Activated CD4-positive, alpha-beta T cell treated with anti-CD3 and anti-CD28 coated beads for 24 hours (primary cell): ENCODE measurements around the gene ACE2.
"Not testable (repeated sequence)": the region's sequence is repeated elsewhere in the genome, so short reads cannot be mapped to it uniquely, and the experiment has no call there.

Experiments used
- DNase-seq, 2 donors: peaks; one replicate each; pipeline ENCODE4 v3.0.0-alpha.2; 2020; ENCODE audit warnings: low read depth in 2 of 2

ACE2 gene

DNA sequence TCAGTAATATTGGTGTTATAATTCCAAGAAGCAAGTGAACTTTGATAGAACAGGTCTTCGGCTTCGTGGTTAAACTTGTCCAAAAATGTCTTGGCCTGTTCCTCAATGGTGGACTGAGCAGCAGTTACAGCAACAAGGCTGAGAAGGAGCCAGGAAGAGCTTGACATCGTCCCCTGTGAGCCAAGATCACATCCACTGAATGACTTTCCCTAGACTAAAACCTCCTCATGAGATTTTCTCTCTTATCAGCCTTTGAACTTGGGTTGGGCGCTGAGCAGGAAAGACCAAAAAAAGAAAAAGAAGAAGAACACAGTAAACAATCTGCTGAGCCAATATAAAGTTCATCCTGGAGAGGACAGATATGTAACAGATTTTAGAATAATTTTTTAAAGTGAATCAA, at the start of gene ACE2:
Gene ACE2, minus strand, starts transcription at position 216 of the 400 bp plus-strand sequence. Its CDS starts 49 bp downstream, at position 167.
- DNase-seq: no peak

DNA sequence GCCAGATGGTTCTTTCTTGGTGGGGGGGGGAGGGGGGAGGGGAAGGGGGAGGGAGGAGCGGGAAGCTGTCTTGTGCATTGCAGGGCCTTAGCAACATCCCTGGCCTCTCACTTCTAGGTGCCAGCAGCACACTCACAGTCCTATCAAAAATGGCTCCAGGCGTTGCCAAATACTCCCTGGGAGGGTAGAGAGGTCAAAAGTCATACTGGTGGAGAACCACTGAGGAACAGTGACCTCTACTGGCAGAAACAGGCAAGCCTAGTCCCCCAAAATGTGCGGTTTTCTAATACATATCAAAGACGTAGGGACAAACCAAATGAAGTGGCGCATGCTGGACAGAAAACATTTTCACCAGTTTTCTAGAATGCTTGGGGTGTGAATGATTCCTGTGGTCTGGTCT, 46.8 kb upstream of the ACE2 start:
- not testable (repeated sequence) for DNase-seq

DNA sequence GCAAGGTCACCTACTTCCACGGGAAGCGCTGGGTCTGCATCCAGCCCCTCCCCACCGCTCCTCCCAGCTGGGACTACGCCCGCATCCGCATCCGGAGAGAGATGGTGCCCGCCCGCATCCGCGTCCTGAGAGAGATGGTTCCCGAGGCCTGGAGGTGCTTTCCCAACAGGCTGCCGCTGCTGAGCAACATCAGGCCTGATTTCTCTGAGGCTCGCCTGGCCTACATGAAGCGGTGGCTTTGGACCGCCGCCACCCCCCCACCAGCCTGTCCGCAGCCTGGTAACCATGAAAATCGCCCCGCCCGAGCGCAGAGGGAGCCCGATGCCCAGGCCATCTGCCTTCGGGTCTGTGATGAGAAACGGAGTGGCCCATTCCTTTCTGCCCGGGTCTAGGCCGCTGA, 45.8 kb upstream of the ACE2 start:
- DNase-seq: no peak

DNA sequence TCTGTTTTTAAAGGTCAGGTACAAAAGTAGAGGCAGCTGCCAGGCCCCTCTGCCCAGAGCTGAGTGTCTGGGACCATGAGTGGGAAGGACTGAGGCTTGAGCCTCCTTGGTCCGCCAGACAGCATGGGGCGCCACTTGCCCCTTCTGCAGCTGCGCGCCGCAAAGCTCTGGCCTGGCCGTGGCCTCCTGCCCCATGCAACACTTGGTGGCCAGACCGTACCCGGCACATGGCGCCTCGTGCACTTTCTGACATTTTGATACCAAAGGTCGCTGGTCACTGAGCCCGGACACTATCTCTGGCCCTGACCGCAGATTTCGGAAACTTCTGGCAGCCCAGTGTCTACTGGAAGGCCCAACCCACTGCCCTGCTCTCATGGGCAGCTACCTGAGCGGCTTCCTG, 45.3 kb upstream of the ACE2 start:
- no peak for DNase-seq

DNA sequence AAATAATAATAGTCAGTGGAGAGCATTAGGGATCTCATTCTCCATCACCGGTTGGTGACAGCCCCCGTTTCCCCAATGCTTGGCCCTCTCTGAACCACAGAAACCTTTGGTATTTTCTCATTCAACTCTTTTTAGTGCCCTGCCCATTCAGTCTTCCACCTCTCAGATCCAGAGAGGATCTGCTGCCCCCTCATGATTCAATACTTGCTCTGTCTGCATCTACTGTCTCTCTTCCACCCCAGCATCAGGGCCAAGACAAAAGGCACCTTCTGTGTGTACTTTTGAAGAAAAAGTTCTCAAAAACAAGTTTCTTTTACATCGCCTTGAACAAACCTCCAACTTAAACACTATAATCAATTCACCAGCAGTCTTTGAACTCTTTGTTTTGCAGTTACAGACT, 44.5 kb upstream of the ACE2 start:
- DNase-seq: no peak

DNA sequence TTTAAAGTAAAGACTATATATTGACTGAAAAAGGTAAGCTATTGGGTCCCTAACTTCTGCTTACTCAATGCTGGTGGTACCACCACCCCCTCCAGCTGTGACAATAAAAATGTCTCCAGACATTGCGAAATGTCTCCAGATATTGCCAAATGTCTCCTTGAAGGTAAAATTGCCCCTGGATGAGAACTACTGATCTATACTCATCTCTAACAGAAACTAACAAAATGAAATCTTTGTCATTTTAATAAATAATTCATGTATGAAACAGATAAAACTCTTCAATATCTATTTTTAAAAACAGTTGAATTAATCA, 43.8 kb upstream of the ACE2 start:
- no peak for DNase-seq

DNA sequence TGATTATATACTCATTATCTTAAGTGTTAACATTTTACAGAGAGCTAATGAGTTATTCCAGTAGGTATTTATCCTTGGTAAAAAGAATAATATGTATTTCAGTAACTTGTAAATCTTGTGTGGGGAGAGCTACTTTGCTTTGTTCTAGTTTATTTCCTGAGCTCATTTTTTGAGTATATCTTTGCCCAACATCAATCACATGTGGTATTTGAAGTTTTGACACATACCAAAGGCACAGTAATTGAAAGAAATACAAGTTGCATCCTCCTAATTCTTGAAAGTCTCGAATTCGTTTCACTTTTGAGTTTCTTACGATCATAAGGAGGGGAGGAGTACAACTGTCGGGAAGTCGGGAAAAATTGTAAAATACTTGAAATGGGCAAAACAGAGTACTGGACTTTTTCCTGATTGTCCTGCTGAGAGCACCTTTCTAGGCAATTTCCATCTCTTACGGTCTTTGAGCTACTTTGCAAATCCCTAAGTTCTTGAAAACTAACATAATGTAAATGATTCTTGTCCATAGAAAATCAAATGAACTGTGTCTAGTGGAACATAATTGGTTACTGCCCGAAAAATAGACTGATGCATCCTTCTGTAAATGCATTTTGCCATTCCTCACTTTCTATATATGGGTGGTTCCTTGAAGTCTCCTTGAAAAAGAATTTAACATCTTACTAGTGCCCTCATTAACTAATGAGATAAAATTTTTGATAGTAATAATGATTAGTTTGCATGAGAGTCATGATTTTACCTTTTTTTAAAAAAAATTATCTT, 43.2 kb upstream of the ACE2 start:
- no peak for DNase-seq

DNA sequence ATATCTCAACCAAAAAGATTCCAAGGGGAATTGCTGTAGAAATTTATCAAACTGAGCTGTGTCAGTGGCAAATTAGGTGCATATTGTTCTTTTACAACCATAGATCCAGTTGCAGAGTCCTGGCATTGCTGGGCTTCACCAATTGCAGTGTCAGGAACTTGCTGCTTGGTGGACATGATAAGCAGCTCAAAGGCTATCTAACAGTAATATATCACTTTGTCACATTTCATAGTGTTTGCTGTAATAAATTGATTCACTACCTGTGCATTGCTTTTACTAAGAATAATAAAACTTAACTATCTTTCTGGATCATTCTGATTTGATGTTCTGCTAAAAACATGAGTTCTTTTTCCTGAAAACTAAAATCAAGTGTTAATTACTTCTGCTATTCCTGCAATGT, 30.9 kb upstream of the ACE2 start:
- DNase-seq: no peak

DNA sequence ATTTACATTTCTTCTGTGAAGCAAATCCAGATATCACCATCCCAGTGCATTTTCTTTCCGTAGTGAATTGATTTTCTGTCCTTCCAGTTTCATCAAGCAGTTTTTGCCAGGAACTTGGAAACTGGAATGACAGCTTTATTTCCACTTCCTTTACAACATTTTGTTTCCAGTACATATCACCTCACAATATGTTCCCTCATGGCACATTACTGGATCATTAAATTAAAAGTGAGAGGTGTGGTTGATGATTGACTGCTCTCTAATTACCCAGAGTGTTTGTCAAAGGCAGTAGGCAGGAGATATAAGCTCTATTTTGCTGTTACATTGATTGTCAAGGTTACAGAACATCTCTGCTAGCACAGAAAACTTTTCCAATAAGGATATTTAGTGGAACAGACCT, 22.3 kb upstream of the ACE2 start:
- DNase-seq: no peak

DNA sequence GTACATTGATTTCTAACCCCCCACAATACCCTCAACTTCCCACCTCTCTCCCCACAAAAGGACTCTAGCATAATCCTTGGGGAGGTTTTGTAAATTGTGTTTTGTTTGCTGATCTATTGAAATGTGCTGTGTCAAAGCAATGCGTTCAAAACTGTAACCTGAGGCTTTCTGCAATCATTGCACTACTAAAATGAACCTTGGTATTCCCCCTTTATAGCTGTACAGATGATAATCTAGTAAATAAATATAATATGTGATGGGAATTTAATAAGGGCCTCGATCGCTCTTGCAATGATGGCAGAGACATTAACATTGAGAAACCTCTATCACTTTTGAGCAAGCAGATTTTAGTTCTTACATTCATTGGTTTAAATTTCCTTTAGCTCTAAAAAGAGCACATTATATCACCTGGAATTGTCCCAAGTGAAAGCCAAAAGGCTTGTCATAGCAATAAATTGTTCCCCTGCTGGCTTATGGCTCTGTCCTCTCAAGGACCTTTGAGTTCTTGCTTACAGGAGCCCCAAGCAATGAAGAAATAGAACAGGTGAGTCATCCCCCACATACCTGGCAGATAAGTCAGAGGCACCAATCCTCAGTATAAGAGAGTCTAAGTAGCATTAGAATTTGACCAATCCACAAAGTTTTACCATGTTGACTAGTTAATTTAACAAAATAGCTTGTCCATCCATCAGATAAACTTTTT, 18.4 kb upstream of the ACE2 start:
- no peak for DNase-seq

DNA sequence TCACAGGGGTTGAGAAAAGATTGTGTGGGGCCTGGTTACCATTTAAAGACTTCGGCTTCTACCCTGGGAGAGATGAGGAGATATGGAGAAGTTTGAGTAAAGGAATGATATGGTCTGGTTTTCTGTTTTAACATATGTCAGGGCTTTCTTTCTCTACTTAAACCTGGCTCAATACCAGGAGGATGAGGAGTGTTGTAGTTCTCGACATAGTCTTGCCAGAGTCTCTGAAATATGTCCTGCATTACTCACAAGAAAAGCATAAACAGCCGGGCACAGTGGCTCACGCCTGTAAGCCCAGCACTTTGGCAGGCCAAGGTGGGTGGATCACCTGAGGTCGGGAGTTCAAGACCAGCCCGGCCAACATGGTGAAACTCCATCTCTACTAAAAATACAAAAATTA, 16.4 kb upstream of the ACE2 start:
- no peak for DNase-seq

DNA sequence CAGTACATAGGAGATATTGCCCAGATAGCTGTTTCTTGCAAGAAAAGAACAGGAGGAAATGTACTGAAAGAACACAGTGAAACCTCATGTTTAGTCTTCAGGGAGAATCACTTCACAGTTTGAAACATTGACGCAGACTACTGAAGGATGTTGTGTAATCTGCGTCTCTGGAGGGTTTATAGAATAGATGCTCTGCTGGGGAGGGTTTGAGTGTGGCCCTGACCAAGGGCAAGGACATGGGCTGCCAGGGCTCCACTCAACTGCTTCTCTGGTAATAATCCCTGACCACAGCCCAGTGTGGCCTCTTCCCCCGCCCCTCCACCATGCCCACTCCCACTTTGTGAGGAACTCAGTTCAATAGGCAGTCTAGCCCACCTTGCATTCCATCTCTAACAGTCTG, 15.8 kb upstream of the ACE2 start:
- no peak for DNase-seq

DNA sequence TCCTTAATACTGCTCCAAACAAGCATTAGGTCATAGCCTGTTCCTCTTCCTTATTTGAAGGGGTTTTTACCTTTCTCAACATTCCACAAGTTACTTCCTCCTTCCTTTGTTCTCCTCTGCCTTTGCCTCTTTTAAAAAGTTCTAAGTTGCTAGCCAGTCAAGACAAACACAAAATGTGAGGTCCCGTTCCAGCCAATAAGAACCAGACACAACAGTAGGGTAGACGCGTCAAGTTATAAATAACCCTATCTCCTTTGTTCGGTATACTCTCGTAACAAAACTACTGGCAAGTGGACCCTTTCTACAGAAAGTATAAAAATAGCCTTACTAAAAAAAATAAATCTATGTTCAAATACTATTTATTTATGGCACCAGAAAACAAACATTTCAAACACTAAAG, 6.3 kb upstream of the ACE2 start:
- no peak for DNase-seq

DNA sequence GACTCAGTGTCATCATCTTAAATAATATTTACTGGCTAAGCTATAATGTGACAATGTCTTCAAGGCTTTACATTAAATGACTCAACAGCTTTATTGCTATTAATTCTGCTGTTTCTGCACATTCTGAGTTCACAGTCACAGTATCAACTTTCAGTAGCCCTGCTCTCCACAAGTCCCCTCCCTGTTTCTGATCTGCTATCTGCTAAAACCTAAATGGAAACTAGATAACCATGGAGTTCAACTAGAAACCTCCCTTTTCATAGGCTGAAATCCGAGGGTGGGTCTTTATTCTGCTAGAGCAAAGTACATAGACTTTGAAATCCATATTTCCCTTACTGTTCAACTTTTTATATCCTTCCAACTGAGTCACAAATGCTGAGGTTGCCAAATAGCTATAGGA, 5.4 kb upstream of the ACE2 start:
- DNase-seq: no peak

DNA sequence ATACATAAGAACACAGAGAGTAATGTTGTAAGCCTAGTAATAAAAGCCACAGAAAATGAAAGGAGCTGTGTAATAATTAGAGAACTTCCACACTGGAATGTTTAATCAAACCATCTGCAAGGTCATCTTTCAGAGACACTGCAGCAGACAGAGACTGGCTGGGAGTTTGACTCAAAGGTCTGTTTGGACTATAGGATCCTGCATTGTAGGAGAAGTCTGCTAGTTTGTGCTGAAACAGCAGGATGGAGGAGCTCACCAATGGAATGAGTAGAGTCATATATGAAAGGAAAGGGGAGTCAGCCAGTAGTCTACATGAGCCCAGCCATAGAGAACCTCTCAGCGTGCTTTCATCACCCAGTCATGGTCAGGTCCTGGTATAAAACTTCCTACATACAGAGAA, 4.5 kb upstream of the ACE2 start:
- DNase-seq: no peak

DNA sequence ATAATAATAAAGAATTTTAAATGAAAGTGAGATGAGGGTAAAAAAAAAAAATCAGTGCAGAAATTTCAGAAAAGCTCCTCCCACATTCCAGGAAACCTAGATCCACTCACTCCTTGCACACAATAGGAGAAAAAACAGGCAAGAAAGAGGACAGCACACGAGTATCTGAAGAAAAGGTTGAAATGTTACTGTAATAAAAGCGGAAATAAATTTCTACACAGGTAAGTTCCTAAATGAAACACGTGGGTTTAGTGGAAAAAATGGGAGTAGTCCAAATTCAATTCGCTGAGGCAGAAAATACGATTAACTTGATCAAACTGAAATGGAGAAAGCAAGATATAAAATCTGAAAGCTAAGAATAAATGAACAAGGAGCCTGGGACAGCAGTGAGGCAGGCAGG, 2.0 kb upstream of the ACE2 start:
- no peak for DNase-seq

DNA sequence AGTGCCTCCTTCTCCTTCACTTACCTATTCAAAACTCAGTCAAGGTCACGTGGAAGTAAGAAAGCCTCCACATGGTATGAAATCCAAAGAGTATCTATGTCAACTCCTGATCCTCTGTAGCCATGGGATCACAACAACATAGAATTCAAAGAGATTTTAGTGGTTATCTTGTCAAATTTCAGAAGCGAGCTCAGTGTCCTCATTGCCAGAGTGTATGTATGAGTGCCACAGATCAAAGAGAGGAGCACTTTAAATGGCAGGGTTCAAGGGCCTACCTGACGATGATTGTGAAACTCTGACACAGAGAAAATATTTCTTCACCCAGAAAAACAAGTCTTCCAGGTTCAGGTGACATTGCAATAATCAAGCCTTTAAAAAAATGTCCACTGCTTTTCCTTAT, 1.2 kb upstream of the ACE2 start:
- DNase-seq: no peak

DNA sequence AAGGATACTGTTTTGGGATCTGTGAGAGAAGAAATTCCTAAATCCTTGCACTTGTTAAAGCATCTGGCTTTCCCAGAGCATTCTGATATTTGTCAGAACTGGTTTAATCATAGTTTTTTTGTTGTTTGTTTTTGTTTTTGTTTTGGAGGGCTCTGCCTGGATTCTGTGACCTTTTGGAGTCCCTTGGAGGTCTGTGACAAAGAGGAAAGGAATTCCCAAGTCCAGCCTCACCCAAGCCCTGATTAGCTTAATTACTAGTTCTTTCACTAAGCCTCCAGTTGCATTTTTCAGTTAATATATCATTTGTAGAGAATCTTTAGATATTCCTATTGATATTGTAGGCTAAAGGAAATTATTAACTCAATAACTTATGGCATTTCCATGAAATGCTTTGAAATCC, 711 bp downstream of the ACE2 start:
- DNase-seq: no peak

DNA sequence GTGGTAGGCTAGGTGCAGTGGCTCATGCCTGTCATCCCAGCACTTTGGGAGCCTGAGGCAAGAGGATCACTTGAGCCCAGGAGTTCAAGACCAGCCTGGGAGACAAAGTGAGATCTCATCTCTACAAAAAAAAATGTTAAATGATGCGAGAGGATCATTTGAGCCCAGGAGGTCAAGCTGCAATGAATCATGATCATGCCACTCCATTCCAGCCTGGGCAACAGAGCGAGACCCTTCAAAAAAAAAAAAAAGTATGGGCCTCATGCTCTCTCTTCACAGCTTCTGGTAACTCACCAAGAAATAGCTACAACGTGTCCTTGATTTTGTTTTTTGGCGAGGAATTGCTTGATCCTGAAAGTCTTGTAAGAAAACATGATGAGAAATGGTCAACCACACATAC, 1.3 kb downstream of the ACE2 start:
- no peak for DNase-seq

DNA sequence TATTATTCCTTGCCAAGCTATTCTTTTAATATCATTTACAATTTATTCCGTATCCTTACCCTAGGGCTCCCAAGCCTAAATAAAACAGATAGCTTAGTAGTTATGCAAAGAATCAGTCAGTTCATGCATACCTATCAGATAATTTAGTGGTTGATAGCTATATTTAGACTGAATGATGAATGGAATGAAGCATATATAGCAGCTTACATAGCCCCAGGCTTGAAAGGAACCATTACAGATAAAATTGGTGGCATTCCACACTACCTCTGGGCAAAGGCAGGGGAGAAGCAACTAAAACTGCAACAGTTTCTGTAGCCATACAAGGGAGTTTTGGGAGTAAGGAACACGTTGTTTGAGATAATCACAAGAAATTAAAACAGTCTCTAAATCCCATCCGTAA, 2.7 kb downstream of the ACE2 start:
- no peak for DNase-seq

DNA sequence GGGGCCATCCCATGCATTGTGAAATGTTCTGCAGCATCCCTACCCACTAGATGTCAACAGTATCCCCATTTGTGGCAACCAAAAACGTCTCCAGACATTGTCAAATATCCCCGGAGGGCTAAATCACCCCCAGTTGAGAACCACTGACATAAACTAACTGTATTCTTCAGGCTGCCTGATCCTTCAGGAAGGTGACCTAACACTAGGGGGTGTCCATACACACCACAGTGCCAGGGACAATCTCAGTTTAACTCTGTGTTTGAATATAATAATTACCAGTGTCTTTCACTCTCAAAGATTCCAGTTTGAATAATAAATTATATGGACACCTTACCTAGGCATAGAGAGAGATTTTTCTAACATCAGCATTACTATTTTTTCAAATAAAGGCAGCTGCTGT, 6.4 kb downstream of the ACE2 start:
- no peak for DNase-seq

DNA sequence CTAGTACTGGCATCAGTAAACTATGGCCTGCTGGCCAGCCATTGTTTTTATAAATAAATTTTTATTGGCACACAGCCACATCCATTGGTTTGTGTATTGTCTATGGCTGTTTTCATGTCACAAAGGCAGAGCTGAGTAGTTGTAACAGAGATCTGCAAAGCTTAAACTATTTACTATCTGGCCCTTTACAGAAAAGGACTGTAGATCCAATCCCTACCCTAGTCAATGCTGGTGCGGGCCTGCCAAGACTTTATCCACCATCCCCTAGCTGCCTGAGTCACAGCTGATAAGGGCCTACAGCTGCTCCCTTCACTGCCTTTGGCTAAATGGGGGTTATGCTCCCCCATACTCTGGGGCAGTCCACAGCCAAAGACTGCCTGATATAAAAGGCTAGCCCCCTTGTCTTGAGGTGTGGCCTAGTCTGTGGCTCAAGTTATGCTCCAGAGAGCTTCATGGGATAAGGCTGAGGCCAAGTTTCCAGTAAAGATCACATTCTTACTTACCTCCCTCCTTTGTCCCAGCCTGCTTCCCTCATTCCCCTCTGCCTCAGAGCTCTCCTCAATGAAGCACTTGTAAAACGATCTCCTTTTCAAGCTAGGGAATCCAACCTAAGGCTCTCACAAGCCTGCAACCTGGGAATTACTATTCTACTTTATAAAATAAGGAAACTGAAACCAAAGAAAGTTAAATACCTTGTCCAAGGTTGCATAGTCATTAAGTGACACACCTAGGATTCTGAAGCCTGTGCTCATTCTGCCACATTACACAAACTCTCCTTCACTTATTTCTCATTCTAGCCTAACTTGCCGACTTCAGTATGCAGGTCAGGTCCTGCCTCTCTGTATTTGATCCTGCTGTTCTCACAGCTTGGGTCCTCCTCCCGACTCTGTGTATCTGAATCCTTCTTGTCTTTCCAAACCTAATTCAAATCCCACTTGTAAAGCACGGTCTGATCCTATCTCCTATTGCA, 20.7 kb downstream of the ACE2 start:
- DNase-seq: no peak

DNA sequence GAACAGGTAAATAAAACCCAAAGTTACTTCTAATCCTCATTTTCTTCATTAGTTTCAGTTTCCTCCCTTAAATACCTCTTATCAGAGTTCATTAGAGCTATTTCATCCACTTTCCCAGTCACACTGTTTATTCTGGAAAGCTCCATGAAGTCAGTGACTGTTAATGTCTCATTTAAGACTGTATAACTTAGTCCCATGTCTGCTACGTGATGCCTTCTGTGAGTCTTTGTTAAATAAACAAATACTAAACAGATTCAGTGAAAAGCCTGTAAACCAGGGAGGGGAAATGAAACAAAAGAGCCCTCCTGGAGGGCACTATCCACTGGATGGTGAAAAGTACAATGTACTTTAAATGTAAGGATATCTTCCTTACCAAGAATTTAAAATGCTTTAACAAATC, 24.7 kb downstream of the ACE2 start:
- DNase-seq: no peak
